HEK293 (cell line): Measurements from ENCODE around the gene WDSUB1.

ENCODE experiments used
- BCL11B ChIP-seq: fragments of 450-650 bp; formaldehyde crosslinking; IDR thresholded peaks from 2 replicates; pipeline ENCODE4 v1.5.1; 2016; ENCODE audit warnings: low read depth, missing biosample characterization, missing genetic modification characterization
- GLIS2 ChIP-seq: fragments of 450-650 bp; formaldehyde crosslinking; IDR thresholded peaks from 2 replicates; pipeline ENCODE4 v1.5.1; 2016; ENCODE audit warnings: missing biosample characterization, missing genetic modification characterization
- KLF10 ChIP-seq: fragments of 450-650 bp; IDR thresholded peaks from 2 replicates; pipeline ENCODE4 v1.5.1; 2018; ENCODE audit warnings: missing biosample characterization, mild to moderate bottlenecking, missing genetic modification characterization
- PATZ1 ChIP-seq: fragments of 450-650 bp; formaldehyde crosslinking; IDR thresholded peaks from 2 replicates; pipeline ENCODE4 v1.5.1; 2016; ENCODE audit warnings: missing biosample characterization, missing genetic modification characterization
- PRDM10 ChIP-seq: fragments of 450-650 bp; formaldehyde crosslinking; IDR thresholded peaks from 2 replicates; pipeline ENCODE4 v1.5.1; 2016; ENCODE audit warnings: missing biosample characterization, missing genetic modification characterization
- PRDM4 ChIP-seq: fragments of 450-650 bp; formaldehyde crosslinking; IDR thresholded peaks from 2 replicates; pipeline ENCODE4 v1.5.1; 2017; ENCODE audit warnings: missing biosample characterization, missing genetic modification characterization
- SP2 ChIP-seq: fragments of 450-650 bp; formaldehyde crosslinking; IDR thresholded peaks from 2 replicates; pipeline ENCODE4 v1.5.1; 2016; ENCODE audit warnings: missing biosample characterization, missing genetic modification characterization
- YY2 ChIP-seq: fragments of 450-650 bp; formaldehyde crosslinking; IDR thresholded peaks from 2 replicates; pipeline ENCODE4 v1.5.1; 2016; ENCODE audit warnings: missing biosample characterization, missing genetic modification characterization
- ZEB2 ChIP-seq: fragments of 450-650 bp; formaldehyde crosslinking; IDR thresholded peaks from 2 replicates; pipeline ENCODE4 v1.5.1; 2016; ENCODE audit warnings: missing biosample characterization, missing genetic modification characterization
- ZIC2 ChIP-seq: fragments of 450-650 bp; formaldehyde crosslinking; IDR thresholded peaks from 2 replicates; pipeline ENCODE4 v1.5.1; 2016; ENCODE audit warnings: missing biosample characterization, missing genetic modification characterization
- ZNF2 ChIP-seq: fragments of 450-650 bp; formaldehyde crosslinking; IDR thresholded peaks from 2 replicates; pipeline ENCODE4 v1.5.1; 2016; ENCODE audit warnings: missing biosample characterization, missing genetic modification characterization
- ZNF366 ChIP-seq: fragments of 450-650 bp; formaldehyde crosslinking; conservative IDR thresholded peaks from 2 replicates; pipeline ENCODE4 v1.5.1; 2016; ENCODE audit warnings: missing biosample characterization, missing genetic modification characterization
- ZNF394 ChIP-seq: fragments of 450-650 bp; formaldehyde crosslinking; IDR thresholded peaks from 2 replicates; pipeline ENCODE4 v1.5.1; 2016; ENCODE audit warnings: missing biosample characterization, missing genetic modification characterization, mild to moderate bottlenecking, moderate library complexity, borderline replicate concordance
- ZNF501 ChIP-seq: fragments of 450-650 bp; formaldehyde crosslinking; IDR thresholded peaks from 2 replicates; pipeline ENCODE4 v1.5.1; 2016; ENCODE audit warnings: missing biosample characterization, missing genetic modification characterization
- ZNF510 ChIP-seq: fragments of 450-650 bp; formaldehyde crosslinking; IDR thresholded peaks from 2 replicates; pipeline ENCODE4 v1.5.1; 2018; ENCODE audit warnings: mild to moderate bottlenecking, missing genetic modification characterization, missing biosample characterization; ENCODE audit not compliant: insufficient replicate concordance
- ZNF623 ChIP-seq: fragments of 450-650 bp; formaldehyde crosslinking; IDR thresholded peaks from 2 replicates; pipeline ENCODE4 v1.5.1; 2016; ENCODE audit warnings: missing biosample characterization, missing genetic modification characterization
- ZNF629 ChIP-seq: fragments of 450-650 bp; formaldehyde crosslinking; IDR thresholded peaks from 2 replicates; pipeline ENCODE4 v1.5.1; 2017; ENCODE audit warnings: missing biosample characterization, missing genetic modification characterization
- ZNF660 ChIP-seq: fragments of 450-650 bp; IDR thresholded peaks from 2 replicates; pipeline ENCODE4 v1.5.1; 2018; ENCODE audit warnings: missing biosample characterization, mild to moderate bottlenecking, missing genetic modification characterization
- ZNF76 ChIP-seq: fragments of 450-650 bp; formaldehyde crosslinking; IDR thresholded peaks from 2 replicates; pipeline ENCODE4; 2016; ENCODE audit warnings: low read depth, missing biosample characterization, missing genetic modification characterization, borderline replicate concordance
- ZNF792 ChIP-seq: fragments of 450-650 bp; formaldehyde crosslinking; IDR thresholded peaks from 2 replicates; pipeline ENCODE4 v1.5.1; 2016; ENCODE audit warnings: missing biosample characterization, missing genetic modification characterization
- TF ChIP-seq, protein P1 (sequence below): fragments of 450-650 bp; formaldehyde crosslinking; IDR thresholded peaks from 2 replicates; pipeline ENCODE4 v1.5.1; 2017; ENCODE audit warnings: missing biosample characterization, mild to moderate bottlenecking, missing genetic modification characterization, moderate library complexity
- TF ChIP-seq, protein P2 (sequence below): fragments of 450-650 bp; formaldehyde crosslinking; IDR thresholded peaks from 2 replicates; pipeline ENCODE4 v1.5.1; 2016; ENCODE audit warnings: missing biosample characterization, missing genetic modification characterization, low read depth

Gene WDSUB1

GRCh38 chr2:159285929-159286708, at the start of gene WDSUB1 (continued):
- TF ChIP-seq, protein P1, sequence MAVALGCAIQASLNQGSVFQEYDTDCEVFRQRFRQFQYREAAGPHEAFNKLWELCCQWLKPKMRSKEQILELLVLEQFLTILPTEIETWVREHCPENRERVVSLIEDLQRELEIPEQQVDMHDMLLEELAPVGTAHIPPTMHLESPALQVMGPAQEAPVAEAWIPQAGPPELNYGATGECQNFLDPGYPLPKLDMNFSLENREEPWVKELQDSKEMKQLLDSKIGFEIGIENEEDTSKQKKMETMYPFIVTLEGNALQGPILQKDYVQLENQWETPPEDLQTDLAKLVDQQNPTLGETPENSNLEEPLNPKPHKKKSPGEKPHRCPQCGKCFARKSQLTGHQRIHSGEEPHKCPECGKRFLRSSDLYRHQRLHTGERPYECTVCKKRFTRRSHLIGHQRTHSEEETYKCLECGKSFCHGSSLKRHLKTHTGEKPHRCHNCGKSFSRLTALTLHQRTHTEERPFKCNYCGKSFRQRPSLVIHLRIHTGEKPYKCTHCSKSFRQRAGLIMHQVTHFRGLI (tag by site-specific recombination): peak; percentile 71; the same call in 1 of the 2 replicates
- TF ChIP-seq ZNF792: no peak
- peak; percentile 64; the same call in 1 of the 2 replicates for TF ChIP-seq ZEB2 (tag by site-specific recombination)
- TF ChIP-seq ZNF623 (tag by site-specific recombination): no peak
- 0 out of 2 replicates have a peak, but pooled peaks have one; percentile 14 for TF ChIP-seq KLF10
- TF ChIP-seq ZNF501 (tag by site-specific recombination): no peak; the same call in 1 of the 2 replicates
- no peak for TF ChIP-seq YY2 (tag by site-specific recombination)
- peak; percentile 87 for TF ChIP-seq GLIS2 (tag by site-specific recombination)
- no peak for TF ChIP-seq ZNF366 (tag by site-specific recombination)
- peak; percentile 95 for TF ChIP-seq PRDM10 (tag by site-specific recombination)
- no peak for TF ChIP-seq ZNF394 (tag by site-specific recombination)
- TF ChIP-seq, protein P2, sequence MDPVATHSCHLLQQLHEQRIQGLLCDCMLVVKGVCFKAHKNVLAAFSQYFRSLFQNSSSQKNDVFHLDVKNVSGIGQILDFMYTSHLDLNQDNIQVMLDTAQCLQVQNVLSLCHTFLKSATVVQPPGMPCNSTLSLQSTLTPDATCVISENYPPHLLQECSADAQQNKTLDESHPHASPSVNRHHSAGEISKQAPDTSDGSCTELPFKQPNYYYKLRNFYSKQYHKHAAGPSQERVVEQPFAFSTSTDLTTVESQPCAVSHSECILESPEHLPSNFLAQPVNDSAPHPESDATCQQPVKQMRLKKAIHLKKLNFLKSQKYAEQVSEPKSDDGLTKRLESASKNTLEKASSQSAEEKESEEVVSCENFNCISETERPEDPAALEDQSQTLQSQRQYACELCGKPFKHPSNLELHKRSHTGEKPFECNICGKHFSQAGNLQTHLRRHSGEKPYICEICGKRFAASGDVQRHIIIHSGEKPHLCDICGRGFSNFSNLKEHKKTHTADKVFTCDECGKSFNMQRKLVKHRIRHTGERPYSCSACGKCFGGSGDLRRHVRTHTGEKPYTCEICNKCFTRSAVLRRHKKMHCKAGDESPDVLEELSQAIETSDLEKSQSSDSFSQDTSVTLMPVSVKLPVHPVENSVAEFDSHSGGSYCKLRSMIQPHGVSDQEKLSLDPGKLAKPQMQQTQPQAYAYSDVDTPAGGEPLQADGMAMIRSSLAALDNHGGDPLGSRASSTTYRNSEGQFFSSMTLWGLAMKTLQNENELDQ (tag by site-specific recombination): no peak
- TF ChIP-seq ZNF76 (tag by site-specific recombination): peak; percentile 42; the same call in 1 of the 2 replicates
- peak; percentile 79 for TF ChIP-seq PATZ1
- peak; percentile 13; the same call in 1 of the 2 replicates for TF ChIP-seq PRDM4 (tag by site-specific recombination)
- TF ChIP-seq ZNF510: no peak
- TF ChIP-seq ZNF660 (tag by site-specific recombination): peak; percentile 18; the same call in 1 of the 2 replicates
- TF ChIP-seq BCL11B: no peak
- TF ChIP-seq ZNF2 (tag by site-specific recombination): no peak; the same call in 1 of the 2 replicates
- 0 out of 2 replicates have a peak, but pooled peaks have one; percentile 30 for TF ChIP-seq SP2 (tag by site-specific recombination)
- 0 out of 2 replicates have a peak, but pooled peaks have one; percentile 15 for TF ChIP-seq ZNF629 (tag by site-specific recombination)
- peak; percentile 20; the same call in 1 of the 2 replicates for TF ChIP-seq ZIC2 (tag by site-specific recombination)
